NB4 (cell line): ENCODE measurements around the gene RSL1D1.

ENCODE experiments used
- CTCF ChIP-seq: IDR thresholded peaks from one replicate; pipeline ENCODE4 v1.5.1; 2012; ENCODE audit warnings: low read depth, low read length
- MAX ChIP-seq: IDR thresholded peaks from 2 replicates; pipeline ENCODE4 v1.6.1; 2011; ENCODE audit warnings: low read depth, low read length
- MYC ChIP-seq: IDR thresholded peaks from 2 replicates; pipeline ENCODE4 v1.6.1; 2011; ENCODE audit warnings: low read depth, low read length
- POLR2A ChIP-seq: IDR thresholded peaks from 2 replicates; pipeline ENCODE4 v1.6.1; 2011; ENCODE audit warnings: mild to moderate bottlenecking; ENCODE audit not compliant: insufficient read length; ENCODE audit errors: extremely low read depth

GRCh38 chr16:11884035-11884434, 32.7 kb upstream of the RSL1D1 start:
- no peak for TF ChIP-seq CTCF
- TF ChIP-seq POLR2A: no peak
- TF ChIP-seq MAX: no peak
- no peak for TF ChIP-seq MYC
